HG03558 (cell line): ENCODE results near the gene TEC.

ENCODE experiments used
- ATAC-seq: cut with Tn5 transposase; IDR thresholded peaks from one replicate; pipeline ENCODE4 v1.9.1; 2021; ENCODE audit warnings: moderate number of reproducible peaks; ENCODE audit not compliant: unreplicated experiment; ENCODE audit errors: extremely low read depth

TEC gene

GRCh38 chr4:48130100-48130499 lies 139.5 kb downstream of the TEC start:
- ATAC-seq: no peak

- ATAC-seq: no peak
Observed at GRCh38 chr4:48129307-48130014, 140.2 kb downstream of the TEC start.

DNA sequence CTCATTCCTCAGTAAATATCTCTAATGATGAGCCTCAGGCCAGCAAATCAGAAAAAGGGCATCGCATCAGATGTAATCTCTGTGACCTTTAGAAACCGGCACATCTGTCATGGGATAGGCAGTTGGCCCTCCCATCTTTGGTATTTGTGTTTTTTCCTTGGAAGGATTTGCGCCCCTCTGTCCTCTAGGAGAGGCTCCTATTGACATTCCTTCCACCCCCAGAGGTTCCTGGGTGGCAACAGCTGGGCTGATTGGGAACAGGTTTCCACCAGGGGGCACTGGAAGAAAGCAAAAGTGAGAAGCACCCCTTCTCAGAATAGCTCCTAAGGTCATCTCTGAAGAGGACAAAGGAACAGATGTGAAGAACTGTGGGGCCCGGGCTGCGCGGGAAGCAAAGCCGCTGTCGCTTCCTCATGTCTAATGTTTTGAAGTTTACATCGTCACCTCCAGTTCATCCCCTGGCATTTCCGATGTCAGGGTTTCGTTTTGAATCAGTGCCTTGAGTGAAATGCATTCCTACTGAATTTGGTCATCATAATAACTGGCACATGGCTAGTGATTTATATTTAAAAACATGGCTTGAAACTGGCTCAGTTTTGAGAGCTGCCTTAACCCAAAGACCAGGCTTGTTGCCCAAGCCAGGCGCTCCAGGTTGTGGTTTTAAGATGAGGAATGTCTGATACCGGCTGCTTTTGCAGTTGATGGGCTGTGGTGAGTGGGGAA lies 141.8 kb downstream of the TEC start:
- peak; percentile 74 for ATAC-seq

- no peak for ATAC-seq
Observed at GRCh38 chr4:48127231-48127630, 142.4 kb downstream of the TEC start.

DNA sequence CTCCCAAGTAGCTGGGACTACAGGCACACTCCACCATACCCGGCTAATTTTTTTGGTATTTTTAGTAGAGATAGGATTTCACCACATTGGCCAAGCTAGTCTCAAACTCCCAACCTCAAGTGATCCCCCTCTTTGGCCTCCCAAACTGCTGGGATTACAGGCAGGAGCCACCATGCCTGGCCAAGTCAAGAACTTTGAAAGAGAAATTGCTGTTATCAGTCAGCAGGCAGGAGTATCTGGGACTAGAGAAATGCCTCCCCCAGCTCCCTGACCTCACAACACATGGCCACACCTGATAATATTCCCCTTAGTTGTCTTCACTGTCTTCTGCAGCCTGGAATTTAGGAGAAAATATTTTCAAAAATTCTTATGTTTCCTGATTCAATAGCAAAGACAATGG lies 143.0 kb downstream of the TEC start:
- ATAC-seq: no peak

GRCh38 chr4:48124870-48125269 lies 144.8 kb downstream of the TEC start:
- ATAC-seq: no peak

GRCh38 chr4:48122756-48123155 lies 146.9 kb downstream of the TEC start:
- ATAC-seq: no peak

DNA sequence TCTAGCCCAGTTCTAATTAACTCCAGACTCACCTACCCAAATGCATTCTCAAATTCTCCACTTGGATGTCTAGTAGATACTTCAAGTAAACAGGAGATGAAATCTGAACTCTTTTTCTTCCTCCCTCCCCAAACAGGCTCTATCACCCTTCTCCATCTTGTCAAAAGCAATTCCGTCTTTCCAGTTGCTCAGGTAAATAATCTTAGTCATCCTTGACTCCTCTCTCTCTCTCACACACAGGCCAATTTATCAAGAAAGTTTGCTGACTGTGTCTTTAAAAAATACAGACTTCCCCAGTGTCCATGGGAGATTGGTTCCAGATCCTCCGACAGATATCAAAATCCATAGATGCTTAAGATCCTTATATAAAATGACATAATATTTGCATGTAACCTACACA lies 148.5 kb downstream of the TEC start:
- no peak for ATAC-seq

DNA sequence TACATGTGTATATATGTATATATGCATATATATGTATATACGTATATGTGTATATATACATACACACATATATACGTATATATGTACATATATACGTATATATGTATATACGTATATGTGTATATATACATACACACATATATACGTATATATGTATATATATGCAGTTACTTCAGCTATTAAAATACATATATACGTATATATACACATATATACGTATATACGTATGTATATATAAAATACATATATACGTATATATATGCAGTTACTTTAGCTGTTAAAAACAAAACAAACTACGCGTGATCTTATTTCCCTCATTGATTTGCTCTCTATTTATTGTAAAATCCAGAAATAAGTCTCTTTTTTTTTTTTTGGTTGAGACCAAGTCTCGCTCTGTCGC lies 149.5 kb downstream of the TEC start:
- ATAC-seq: no peak

DNA sequence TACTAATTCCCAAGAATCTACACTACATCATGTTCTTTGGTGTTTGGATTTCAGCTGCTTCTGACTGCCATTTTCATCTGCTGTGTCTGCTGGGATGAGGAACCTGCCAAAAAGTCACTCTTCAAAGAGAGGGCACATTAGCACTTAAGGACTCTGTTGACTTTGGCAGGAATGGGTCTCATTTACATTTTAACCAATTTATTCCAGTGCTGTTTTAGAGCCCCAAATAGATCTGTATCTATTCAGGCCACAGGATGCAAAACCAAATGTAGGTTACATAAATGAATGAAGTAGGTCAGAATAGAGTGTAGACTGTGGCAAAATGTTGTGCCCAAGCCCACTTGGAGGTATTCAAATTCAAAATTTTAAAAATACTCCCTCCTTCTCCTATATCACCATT lies 150.0 kb downstream of the TEC start:
- no peak for ATAC-seq

GRCh38 chr4:48118081-48118480 lies 151.6 kb downstream of the TEC start:
- ATAC-seq: no peak

DNA sequence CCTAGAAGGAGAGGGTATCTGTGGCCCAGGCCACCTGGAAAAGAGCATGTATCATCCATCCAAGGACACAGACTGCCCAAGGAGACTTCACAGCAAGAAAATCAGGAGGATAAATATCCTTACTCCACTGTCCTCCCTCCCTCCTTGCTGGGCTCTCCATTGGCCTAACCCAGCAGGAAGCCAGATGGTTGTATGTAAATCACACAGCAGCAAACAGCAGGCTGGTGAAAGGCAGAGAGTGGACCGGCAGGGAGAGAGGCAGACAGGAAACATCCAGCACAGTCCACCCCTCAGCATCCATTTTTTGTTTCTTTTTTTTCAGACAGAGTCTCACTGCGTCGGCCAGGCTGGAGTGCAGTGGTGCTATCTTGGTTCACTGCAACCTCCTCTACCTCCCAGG lies 153.1 kb downstream of the TEC start:
- no peak for ATAC-seq

- ATAC-seq: no peak
Observed at GRCh38 chr4:48114412-48114811, 155.2 kb downstream of the TEC start.

GRCh38 chr4:48112017-48112667 lies 157.5 kb downstream of the TEC start:
- no peak for ATAC-seq

GRCh38 chr4:48110452-48110978 lies 159.1 kb downstream of the TEC start:
- ATAC-seq: no peak

DNA sequence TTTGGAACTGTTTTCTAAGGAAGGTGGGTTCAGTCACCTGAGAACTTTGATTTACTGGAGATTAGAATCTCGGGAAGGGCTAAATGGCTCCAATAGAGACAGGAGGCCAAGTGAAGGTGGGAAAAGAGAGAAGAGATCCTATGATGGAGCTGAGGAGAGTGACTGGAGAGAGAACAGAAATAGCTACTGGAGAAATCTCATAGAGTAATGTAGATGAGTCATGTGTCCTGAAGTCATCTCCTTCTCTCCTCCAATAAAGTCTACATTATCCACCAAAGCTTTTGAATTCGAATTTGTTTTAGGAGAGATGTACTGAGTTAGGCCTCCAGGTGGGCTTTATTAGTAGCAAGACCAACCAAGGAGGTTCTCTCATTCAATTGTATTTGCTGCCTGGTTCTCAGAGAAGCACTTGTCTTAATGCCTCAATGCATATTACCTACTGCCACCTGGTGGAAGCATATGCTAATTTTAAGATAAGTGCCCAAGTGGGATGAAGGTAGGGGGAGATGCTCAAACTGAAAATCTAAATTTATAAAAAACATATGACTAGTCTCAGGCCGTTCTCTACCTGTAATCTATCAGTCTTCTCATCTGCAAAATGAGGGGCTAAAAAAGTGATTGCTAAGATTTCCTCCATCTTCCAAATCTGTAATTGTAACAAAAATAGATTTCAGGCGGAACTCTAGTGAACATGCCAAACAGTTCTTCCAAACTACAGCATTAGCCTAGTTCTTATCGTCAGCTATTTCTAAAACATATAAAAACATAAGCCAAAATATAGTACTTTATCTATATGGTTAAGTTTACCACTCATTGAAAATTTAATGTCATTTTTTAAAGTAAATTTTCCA lies 160.0 kb downstream of the TEC start:
- peak; percentile 63 for ATAC-seq

DNA sequence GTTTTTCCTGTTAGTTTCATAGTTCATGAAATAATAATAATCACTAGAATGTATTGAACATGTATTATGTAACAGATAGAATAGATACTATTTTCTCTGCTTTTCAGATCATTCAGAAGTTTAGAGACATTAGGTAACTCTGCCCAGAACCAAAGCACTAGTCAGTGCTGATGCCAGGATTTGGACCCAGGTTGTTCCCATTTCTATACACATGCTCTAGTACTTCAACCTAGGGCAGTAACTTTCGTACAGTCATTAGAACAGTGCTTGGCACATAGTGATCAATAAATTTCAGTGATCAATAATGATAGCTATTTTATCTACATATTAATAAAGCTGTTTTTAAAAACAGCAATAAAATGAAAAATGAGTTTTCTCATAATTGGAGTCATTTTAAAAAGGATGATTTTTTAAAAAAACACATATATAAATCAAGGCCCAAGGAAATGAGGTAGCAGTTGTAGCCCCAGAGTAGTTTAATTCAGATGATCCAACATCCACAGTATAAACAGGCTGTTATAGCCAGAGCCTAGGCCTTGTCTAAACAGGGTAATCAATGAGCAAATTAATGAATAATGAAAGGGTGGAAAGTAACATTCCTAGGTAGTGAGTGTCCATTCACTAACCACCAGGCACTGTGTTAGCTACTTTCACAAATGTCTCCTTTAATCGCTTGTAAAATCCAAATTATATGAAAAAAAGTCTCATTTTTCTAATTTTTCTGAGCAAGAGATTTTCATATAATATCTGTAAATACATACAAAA lies 161.1 kb downstream of the TEC start:
- no peak for ATAC-seq

- ATAC-seq: no peak
Observed at GRCh38 chr4:48105230-48105629, 164.4 kb downstream of the TEC start.

GRCh38 chr4:48103483-48104139 lies 166.0 kb downstream of the TEC start:
- ATAC-seq: peak; percentile 65
